Measurements from ENCODE around the gene POLR2I.

DNA sequence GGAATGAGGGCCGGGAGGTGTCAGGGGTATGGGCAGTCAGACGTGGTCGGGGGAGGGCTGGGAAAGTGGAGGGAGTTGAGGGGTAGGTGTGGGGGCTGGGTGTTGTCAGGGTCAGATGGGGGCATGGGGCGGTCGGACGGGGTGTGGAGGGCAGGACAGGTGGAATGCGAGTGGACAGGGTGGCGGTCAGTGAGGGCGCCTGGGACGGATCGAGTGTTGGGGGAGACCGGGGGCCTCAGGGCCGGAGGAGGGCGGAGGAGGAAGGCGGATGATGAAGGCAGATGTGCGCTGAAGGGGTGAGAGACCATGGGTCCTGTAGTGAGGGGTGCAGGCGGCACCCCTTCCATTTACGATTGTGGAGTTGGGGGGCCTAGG lies 6.3 kb upstream of the POLR2I start:
- no peak for TF ChIP-seq EZH2 (IDR thresholded peaks at IDR 0.05; ENCODE audit: borderline replicate concordance, insufficient read depth, low read depth, low read length, poor library complexity, severe bottlenecking)
- TF ChIP-seq, protein P1, sequence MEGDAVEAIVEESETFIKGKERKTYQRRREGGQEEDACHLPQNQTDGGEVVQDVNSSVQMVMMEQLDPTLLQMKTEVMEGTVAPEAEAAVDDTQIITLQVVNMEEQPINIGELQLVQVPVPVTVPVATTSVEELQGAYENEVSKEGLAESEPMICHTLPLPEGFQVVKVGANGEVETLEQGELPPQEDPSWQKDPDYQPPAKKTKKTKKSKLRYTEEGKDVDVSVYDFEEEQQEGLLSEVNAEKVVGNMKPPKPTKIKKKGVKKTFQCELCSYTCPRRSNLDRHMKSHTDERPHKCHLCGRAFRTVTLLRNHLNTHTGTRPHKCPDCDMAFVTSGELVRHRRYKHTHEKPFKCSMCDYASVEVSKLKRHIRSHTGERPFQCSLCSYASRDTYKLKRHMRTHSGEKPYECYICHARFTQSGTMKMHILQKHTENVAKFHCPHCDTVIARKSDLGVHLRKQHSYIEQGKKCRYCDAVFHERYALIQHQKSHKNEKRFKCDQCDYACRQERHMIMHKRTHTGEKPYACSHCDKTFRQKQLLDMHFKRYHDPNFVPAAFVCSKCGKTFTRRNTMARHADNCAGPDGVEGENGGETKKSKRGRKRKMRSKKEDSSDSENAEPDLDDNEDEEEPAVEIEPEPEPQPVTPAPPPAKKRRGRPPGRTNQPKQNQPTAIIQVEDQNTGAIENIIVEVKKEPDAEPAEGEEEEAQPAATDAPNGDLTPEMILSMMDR (IDR thresholded peaks at IDR 0.05), result no peak
